K562 (cell line): ENCODE results near the gene CCDC78. TPM values are rescaled to one million over a fixed set of nuclear protein-coding genes. Genes with fewer than 3 reads are reported as not detected.
A peak's percentile ranks its signal among the peaks of the same experiment; 100 is the strongest.

Experiments used
- ATF3 ChIP-seq, 2 experiments: fragments of 450-650 bp in 1 of 2; sonication (generic) in 1 of 2; formaldehyde crosslinking in 1 of 2; IDR thresholded peaks in 1 of 2; conservative IDR thresholded peaks in 1 of 2; 2 replicates each; pipeline versions ENCODE4 v1.6.1 to v1.8.1; 2016 to 2023; ENCODE audit warnings: mild to moderate bottlenecking in 2 of 2, moderate library complexity in 2 of 2, inconsistent platforms in 1 of 2, missing genetic modification reagents in 1 of 2
- CAMTA2 ChIP-seq: fragments of 250-450 bp; sonication (Bioruptor Pico); conservative IDR thresholded peaks from 2 replicates; pipeline ENCODE4 v1.5.1; 2022
- CHD4 ChIP-seq: fragments of 200-600 bp; sonication (generic); IDR thresholded peaks from 3 replicates; pipeline ENCODE4 v1.6.1; 2012; ENCODE audit warnings: low read depth, mild to moderate bottlenecking, mixed read lengths, low read length, inconsistent platforms; ENCODE audit not compliant: insufficient read depth, insufficient replicate concordance, poor library complexity, severe bottlenecking
- CREB3L1 ChIP-seq: fragments of 450-650 bp; IDR thresholded peaks from 2 replicates; pipeline ENCODE4 v1.6.1; 2014; ENCODE audit warnings: low read depth, mild to moderate bottlenecking, moderate library complexity, borderline replicate concordance
- CREBBP ChIP-seq: IDR thresholded peaks from one replicate; pipeline ENCODE4 v1.6.1; 2012; ENCODE audit warnings: low read depth, mild to moderate bottlenecking, control low read depth, inconsistent platforms, low read length
- CTBP1 ChIP-seq: fragments of 450-650 bp; IDR thresholded peaks from 2 replicates; pipeline ENCODE4 v1.6.1; 2016; ENCODE audit warnings: borderline replicate concordance
- HDAC2 ChIP-seq: fragments of 450-650 bp; IDR thresholded peaks from 2 replicates; pipeline ENCODE4 v1.6.1; 2016; ENCODE audit warnings: mild to moderate bottlenecking
- JUN ChIP-seq, 2 experiments: sonication (generic) in 1 of 2; formaldehyde crosslinking in 1 of 2; IDR thresholded peaks; 2 replicates each; pipeline versions ENCODE4 v1.6.1 to v1.8.0; 2012 to 2022; ENCODE audit warnings: borderline replicate concordance in 2 of 2, mild to moderate bottlenecking in 2 of 2, improper control_type of control experiment in 1 of 2, low read depth in 1 of 2, low read length in 1 of 2, missing genetic modification reagents in 1 of 2
- JUND ChIP-seq, 2 experiments: IDR thresholded peaks; 2 replicates in 1 of 2; 3 replicates in 1 of 2; pipeline ENCODE4 v1.6.1; 2011; ENCODE audit warnings: borderline replicate concordance in 2 of 2, low read depth in 2 of 2, low read length in 2 of 2, improper control_type of control experiment in 1 of 2, missing biosample characterization in 1 of 2, missing genetic modification characterization in 1 of 2, missing genetic modification reagents in 1 of 2
- KDM2B ChIP-seq: fragments of 250-450 bp; sonication (Bioruptor Pico); IDR thresholded peaks from 2 replicates; pipeline ENCODE4 v1.8.0; 2021; ENCODE audit warnings: mild to moderate bottlenecking, moderate library complexity
- MAFG ChIP-seq: fragments of 450-650 bp; conservative IDR thresholded peaks from 2 replicates; pipeline ENCODE4 v1.6.1; 2016; ENCODE audit warnings: missing genetic modification characterization, missing compliant biosample characterization
- MAFK ChIP-seq: IDR thresholded peaks from 2 replicates; pipeline ENCODE4 v1.6.1; 2011; ENCODE audit warnings: low read length, improper control_type of control experiment
- MEF2A ChIP-seq: IDR thresholded peaks from 2 replicates; pipeline ENCODE4 v1.6.1; 2011; ENCODE audit warnings: low read depth, mild to moderate bottlenecking, low read length, moderate library complexity; ENCODE audit not compliant: control insufficient read depth
- NFIX ChIP-seq: fragments of 250-450 bp; sonication (Bioruptor Pico); IDR thresholded peaks from 2 replicates; pipeline ENCODE4 v1.4.0; 2020; ENCODE audit warnings: low read depth, mild to moderate bottlenecking, moderate library complexity
- NKRF ChIP-seq: fragments of 450-650 bp; IDR thresholded peaks from 2 replicates; pipeline ENCODE4 v1.6.1; 2016; ENCODE audit warnings: borderline replicate concordance
- NUFIP1 ChIP-seq: fragments of 450-650 bp; IDR thresholded peaks from 2 replicates; pipeline ENCODE4 v1.6.1; 2018; ENCODE audit not compliant: partially characterized antibody
- PHB ChIP-seq: fragments of 250-450 bp; sonication (Bioruptor Pico); IDR thresholded peaks from 2 replicates; pipeline ENCODE4 v1.5.0; 2021
- RBM34 ChIP-seq: fragments of 200-400 bp; formaldehyde crosslinking; IDR thresholded peaks from 2 replicates; pipeline ENCODE4 v1.6.1; 2018; ENCODE audit warnings: low read length, borderline replicate concordance; ENCODE audit not compliant: insufficient read depth
- SETDB1 ChIP-seq: IDR thresholded peaks from one replicate; pipeline ENCODE4 v1.6.1; 2012; ENCODE audit warnings: low read length, control low read depth, inconsistent platforms
- TARDBP ChIP-seq: fragments of 450-650 bp; IDR thresholded peaks from 2 replicates; pipeline ENCODE4 v1.6.1; 2016
- ZBTB12 ChIP-seq: fragments of 250-450 bp; sonication (Bioruptor Pico); IDR thresholded peaks from 2 replicates; pipeline ENCODE4 v1.4.0; 2020
- polyA plus RNA-seq, 8 experiments: library from polyadenylated mRNA; depleted of rRNA in 4 of 8; stranded (reverse) in 5 of 8; unstranded in 3 of 8; fragments of >200 nt; fragmentation: Nextera tagmentation in 2 of 8; fragmentation: Illumina TruSeq in 1 of 8; extraction: Ambion mirVana in 2 of 8; extraction: Trizol in 1 of 8; gene quantifications; 2 replicates each; pipeline versions ENCODE4 v1.2.1 to v1.2.3, GENCODE V29; 2011 to 2014; ENCODE audit warnings: inconsistent platforms in 1 of 8, missing spikeins in 1 of 8
- total RNA-seq, 7 experiments: library from RNA; depleted of rRNA in 6 of 7; stranded (reverse); fragments of >200 nt in 6 of 7; fragmentation: Illumina TruSeq in 2 of 7; extraction: Trizol in 2 of 7; gene quantifications; 2 replicates each; pipeline versions ENCODE4 v1.2.1 to v1.2.3, GENCODE V29; 2011 to 2021; ENCODE audit warnings: low replicate concordance in 1 of 7

Gene CCDC78
- total and polyA plus RNA-seq, 9 of the 15 experiments (the other 6 are each of a cell fraction or from before 2014, with no cell fraction given): 0.24 to 17.7 (median 2.9) TPM

GRCh38 chr16:709566-710499, 16.4 kb downstream of the CCDC78 start (continued):
- peak; percentile 37; the same call in 1 of the 2 replicates for TF ChIP-seq MAFK
- TF ChIP-seq CTBP1: peak; percentile 66
- TF ChIP-seq CHD4: no peak
- peak; percentile 52; the same call in 1 of the 2 replicates for TF ChIP-seq JUND (IDR thresholded peaks at IDR 0.05; ENCODE audit: borderline replicate concordance, low read depth, low read length)
- TF ChIP-seq JUND (tag; IDR thresholded peaks at IDR 0.05; ENCODE audit: borderline replicate concordance, low read depth, low read length): no peak
- TF ChIP-seq MAFG (tag): peak; percentile 33; the same call in 1 of the 2 replicates
- peak; percentile 36; the same call in 1 of the 2 replicates for TF ChIP-seq JUN (IDR thresholded peaks at IDR 0.05; ENCODE audit: borderline replicate concordance, low read depth, low read length)
- TF ChIP-seq JUN (CRISPR knock-in tag; IDR thresholded peaks at IDR 0.05; ENCODE audit: borderline replicate concordance): no peak
- no peak for TF ChIP-seq PHB (CRISPR knock-in tag)
- TF ChIP-seq NUFIP1: no peak
- no peak for TF ChIP-seq CAMTA2 (CRISPR knock-in tag)
- TF ChIP-seq RBM34: no peak
- peak; percentile 68 for TF ChIP-seq ATF3 (IDR thresholded peaks at IDR 0.05)
- no peak for TF ChIP-seq ATF3 (CRISPR knock-in tag; conservative IDR thresholded peaks at IDR 0.05)
- TF ChIP-seq CREB3L1: no peak
- peak; percentile 52; the same call in 1 of the 2 replicates for TF ChIP-seq HDAC2
- TF ChIP-seq NKRF: no peak
- TF ChIP-seq MEF2A: peak; percentile 90
- no peak for TF ChIP-seq NFIX (CRISPR knock-in tag)
- peak; percentile 98 for TF ChIP-seq CREBBP
- no peak for TF ChIP-seq ZBTB12
- no peak for TF ChIP-seq KDM2B (CRISPR knock-in tag)
- no peak for TF ChIP-seq SETDB1
- TF ChIP-seq TARDBP: no peak
